H9 (cell line): ENCODE results near the gene TAP2. TPM values are rescaled to one million over a fixed set of nuclear protein-coding genes. Genes with fewer than 3 reads are reported as not detected.

Source experiments
- DNase-seq: peaks from one replicate; pipeline ENCODE4 v3.0.0-alpha.2; 2017
- H2AFZ ChIP-seq: one replicate; pipeline ENCODE4 v1.6.1; 2013; ENCODE audit warnings: mild to moderate bottlenecking, low read length, control low read depth, moderate library complexity
- H2AK5ac ChIP-seq: 2 replicates; pipeline ENCODE4 v1.6.1; 2013; ENCODE audit warnings: low read length, control low read depth, mixed read lengths; ENCODE audit not compliant: insufficient read length
- H2BK120ac ChIP-seq: one replicate; pipeline ENCODE4 v1.6.1; 2013; ENCODE audit warnings: low read depth, mild to moderate bottlenecking, low read length, control low read depth, inconsistent platforms; ENCODE audit not compliant: poor library complexity, severe bottlenecking
- H2BK12ac ChIP-seq: 2 replicates; pipeline ENCODE4 v1.6.1; 2013; ENCODE audit warnings: low read length, control low read depth, mixed read lengths, low read depth; ENCODE audit not compliant: insufficient read length
- H2BK15ac ChIP-seq: 2 replicates; pipeline ENCODE4 v1.6.1; 2013; ENCODE audit warnings: low read depth, low read length, control low read depth
- H2BK20ac ChIP-seq: one replicate; pipeline ENCODE4 v1.6.1; 2013; ENCODE audit warnings: low read depth, mild to moderate bottlenecking, low read length, control low read depth, inconsistent platforms; ENCODE audit not compliant: poor library complexity, severe bottlenecking
- H2BK5ac ChIP-seq: 2 replicates; pipeline ENCODE4 v1.6.1; 2013; ENCODE audit warnings: low read length, control low read depth, mixed read lengths; ENCODE audit not compliant: insufficient read length
- H3K14ac ChIP-seq: 2 replicates; pipeline ENCODE4 v1.6.1; 2013; ENCODE audit warnings: low read length, control low read depth; ENCODE audit not compliant: insufficient read depth
- H3K18ac ChIP-seq: 2 replicates; pipeline ENCODE4 v1.6.1; 2013; ENCODE audit warnings: low read depth, mild to moderate bottlenecking, mixed read lengths, low read length, control low read depth; ENCODE audit not compliant: insufficient read length
- H3K23ac ChIP-seq: 2 replicates; pipeline ENCODE4 v1.6.1; 2013; ENCODE audit warnings: low read length, control low read depth, mixed read lengths, low read depth; ENCODE audit not compliant: insufficient read length
- H3K23me2 ChIP-seq: 2 replicates; pipeline ENCODE4 v1.6.1; 2013; ENCODE audit warnings: low read depth, mild to moderate bottlenecking, mixed read lengths, low read length, control low read depth; ENCODE audit not compliant: insufficient read length, poor library complexity, severe bottlenecking
- H3K27ac ChIP-seq: 2 replicates; pipeline ENCODE4 v1.5.1; 2013; ENCODE audit warnings: low read length, control low read depth, mixed read lengths, low read depth; ENCODE audit not compliant: insufficient read length
- H3K27me3 ChIP-seq: 2 replicates; pipeline ENCODE4 v1.6.1; 2013; ENCODE audit warnings: low read length, control low read depth, inconsistent platforms; ENCODE audit not compliant: insufficient read depth
- H3K4ac ChIP-seq: 2 replicates; pipeline ENCODE4 v1.6.1; 2013; ENCODE audit warnings: low read depth, mild to moderate bottlenecking, control low read depth, inconsistent platforms, low read length, moderate library complexity
- H3K4me1 ChIP-seq: 2 replicates; pipeline ENCODE4 v1.6.1; 2013; ENCODE audit warnings: low read length, control low read depth, inconsistent platforms; ENCODE audit not compliant: insufficient read depth
- H3K4me2 ChIP-seq: 2 replicates; pipeline ENCODE4 v1.6.1; 2013; ENCODE audit warnings: low read length, control low read depth, mixed read lengths; ENCODE audit not compliant: insufficient read length, insufficient read depth
- H3K56ac ChIP-seq: 2 replicates; pipeline ENCODE4 v1.6.1; 2013; ENCODE audit warnings: low read depth, mild to moderate bottlenecking, mixed read lengths, low read length, control low read depth; ENCODE audit not compliant: insufficient read length
- H3K79me1 ChIP-seq: 2 replicates; pipeline ENCODE4 v1.6.1; 2013; ENCODE audit warnings: low read depth, mild to moderate bottlenecking, moderate library complexity, low read length, control low read depth, inconsistent platforms; ENCODE audit not compliant: insufficient read depth, poor library complexity, severe bottlenecking
- H3K79me2 ChIP-seq: 2 replicates; pipeline ENCODE4 v1.6.1; 2013; ENCODE audit warnings: low read length, control low read depth, inconsistent platforms; ENCODE audit not compliant: insufficient read depth
- H3K9ac ChIP-seq: 2 replicates; pipeline ENCODE4 v1.6.1; 2013; ENCODE audit warnings: low read length, control low read depth, mixed read lengths; ENCODE audit not compliant: insufficient read length; ENCODE audit errors: extremely low read depth
- H3K9me3 ChIP-seq: one replicate; pipeline ENCODE4 v1.6.1; 2013; ENCODE audit warnings: low read depth, low read length, inconsistent platforms; ENCODE audit not compliant: control insufficient read depth
- H3T11ph ChIP-seq: one replicate; pipeline ENCODE4 v1.6.1; 2013; ENCODE audit warnings: mild to moderate bottlenecking, low read length, control low read depth, inconsistent platforms
- H4K20me1 ChIP-seq: one replicate; pipeline ENCODE4 v1.6.1; 2013; ENCODE audit not compliant: control insufficient read depth, insufficient read length, insufficient read depth
- H4K5ac ChIP-seq: 2 replicates; pipeline ENCODE4 v1.6.1; 2013; ENCODE audit warnings: low read depth, mild to moderate bottlenecking, mixed read lengths, low read length, control low read depth; ENCODE audit not compliant: insufficient read length
- H4K8ac ChIP-seq: replicated peaks from 2 replicates; pipeline ENCODE4 v1.6.1; 2013; ENCODE audit warnings: low read length, control low read depth, mixed read lengths, low read depth; ENCODE audit not compliant: insufficient read length
- H4K91ac ChIP-seq: 2 replicates; pipeline ENCODE4 v1.6.1; 2013; ENCODE audit warnings: low read depth, mild to moderate bottlenecking, moderate library complexity, mixed read lengths, low read length, control low read depth; ENCODE audit not compliant: insufficient read length
- H3K27ac Mint-ChIP-seq, 3 experiments: 2 replicates in 2 of 3; 3 replicates in 1 of 3; pipeline ENCODE4 v1.8.0; 2020 to 2021; ENCODE audit warnings: mixed read lengths in 3 of 3, mild to moderate bottlenecking in 1 of 3, moderate library complexity in 1 of 3
- H3K27me3 Mint-ChIP-seq: 2 replicates; pipeline ENCODE4 v1.8.0; 2021; ENCODE audit warnings: low read depth, mild to moderate bottlenecking, moderate library complexity, mixed read lengths
- H3K36me3 Mint-ChIP-seq, 3 experiments: 2 replicates in 2 of 3; 3 replicates in 1 of 3; pipeline ENCODE4 v1.8.0; 2020 to 2021; ENCODE audit warnings: low read depth in 3 of 3, mixed read lengths in 3 of 3; ENCODE audit not compliant: insufficient read depth in 1 of 3
- H3K4me1 Mint-ChIP-seq, 2 experiments: 2 replicates each; pipeline ENCODE4 v1.8.0; 2020; ENCODE audit warnings: mixed read lengths in 2 of 2
- H3K4me3 Mint-ChIP-seq, 2 experiments: 2 replicates in 1 of 2; 3 replicates in 1 of 2; pipeline ENCODE4 v1.8.0; 2020 to 2021; ENCODE audit warnings: mild to moderate bottlenecking in 2 of 2, mixed read lengths in 2 of 2, moderate library complexity in 1 of 2
- H3K9me3 Mint-ChIP-seq, 2 experiments: 2 replicates in 1 of 2; 3 replicates in 1 of 2; pipeline ENCODE4 v1.8.0; 2020; ENCODE audit warnings: mild to moderate bottlenecking in 2 of 2, mixed read lengths in 2 of 2, moderate library complexity in 1 of 2
- CTCF ChIP-seq: fragments of 200-600 bp; sonication (generic); conservative IDR thresholded peaks from 3 replicates; pipeline ENCODE4 v1.8.0; 2021; ENCODE audit warnings: antibody characterized with exemption, mild to moderate bottlenecking
- whole genome bisulfite sequencing: extraction: QIAGEN DNeasy Blood & Tissue Kit; methylation state at CpG from one replicate; pipeline ENCODE4 v1.1.7; 2013; ENCODE audit warnings: missing lambda C conversion rate, low lambda C conversion rate, mixed read lengths; ENCODE audit not compliant: insufficient read length; ENCODE audit errors: extremely low coverage; 5-methylcytosine and 5-hydroxymethylcytosine counted together
- total RNA-seq: library from RNA; stranded (reverse); gene quantifications from 2 replicates; pipeline ENCODE4 v1.2.1, GENCODE V29; 2021

Gene TAP2
- total RNA-seq, 1 experiment from 2014 or later = 16.3 TPM

GRCh38 chr6:32847795-32848194, 9.3 kb upstream of the TAP2 start:
- no peak overlapping the region for H2BK15ac ChIP-seq
- H3K4me1 Mint-ChIP-seq = peaks cover 11 to 14% of the 10 kb centered on the region in 2 experiments
- no peak overlapping the region for H3K4ac ChIP-seq
- DNase-seq = no peak
- H3K79me1 ChIP-seq = no peaks in the 10 kb centered on the region
- peaks cover 16% of the 10 kb centered on the region for H3K23me2 ChIP-seq
- no peaks in the 10 kb centered on the region for H3K9me3 Mint-ChIP-seq
- no peak overlapping the region for H2AFZ ChIP-seq
- no peak overlapping the region for H3K4me3 Mint-ChIP-seq
- no peak overlapping the region for H3K4me2 ChIP-seq
- no peaks in the 10 kb centered on the region for H4K20me1 ChIP-seq
- H3K27me3 ChIP-seq = no peaks in the 10 kb centered on the region; the same call in 1 of the 2 replicates
- no peak overlapping the region for H3K56ac ChIP-seq
- H3K27ac Mint-ChIP-seq = no peak overlapping the region
- H4K5ac ChIP-seq = no peak overlapping the region
- no CpG with 5 or more reads among the region's 8 CpGs for WGBS
- H2AK5ac ChIP-seq = no peak overlapping the region
- H3K27ac ChIP-seq = no peak overlapping the region
- H2BK5ac ChIP-seq = no peak overlapping the region
- no peak overlapping the region for H2BK20ac ChIP-seq
- TF ChIP-seq CTCF = no peak
- H3K18ac ChIP-seq = no peak overlapping the region
- no peaks in the 10 kb centered on the region for H3K9me3 ChIP-seq
- no peak overlapping the region for H3T11ph ChIP-seq
- H3K9ac ChIP-seq = no peak overlapping the region
- H3K14ac ChIP-seq = no peak overlapping the region
- no peak overlapping the region for H4K91ac ChIP-seq
- no peak overlapping the region for H2BK120ac ChIP-seq
- H4K8ac ChIP-seq = no peak overlapping the region
- H3K79me2 ChIP-seq = no peaks in the 10 kb centered on the region
- peaks cover 5 to 36% (median 7%) of the 10 kb centered on the region in 3 experiments; a peak in 6 of 7 replicates for H3K36me3 Mint-ChIP-seq
- H3K23ac ChIP-seq = no peak overlapping the region
- peaks cover 41% of the 10 kb centered on the region for H3K27me3 Mint-ChIP-seq
- H2BK12ac ChIP-seq = no peak overlapping the region
- peaks cover 2% of the 10 kb centered on the region; the same call in 1 of the 2 replicates for H3K4me1 ChIP-seq
